Measurements from ENCODE around the gene HSD17B13. TPM values are rescaled to one million over a fixed set of nuclear protein-coding genes. Genes with fewer than 3 reads are reported as not detected.

Gene HSD17B13
- total RNA-seq, 2 donors from 2014 or later: 0.66 to 19.7 TPM

DNA sequence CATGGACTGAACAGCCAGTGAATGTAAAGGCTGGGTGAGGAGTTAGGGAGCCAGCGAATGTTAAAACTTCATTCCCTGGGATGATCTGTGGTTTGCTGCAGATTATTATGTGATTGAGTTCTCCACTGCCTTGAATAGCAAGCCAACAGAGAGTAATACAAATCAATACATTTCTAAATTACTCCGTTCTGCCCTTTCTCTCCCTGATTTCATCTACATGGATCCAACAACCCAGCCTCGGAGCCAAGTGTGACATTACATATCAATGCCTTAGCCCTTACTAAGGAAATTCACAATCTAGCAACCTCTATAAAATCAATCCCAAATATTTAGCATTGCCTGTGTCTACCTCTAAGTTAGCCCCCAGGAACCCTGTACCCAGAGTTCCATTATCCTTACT, 11.0 kb downstream of the HSD17B13 start:
- H3K4me1 ChIP-seq: peaks cover 34% of the 10 kb centered on the region
- H3K36me3 ChIP-seq (replicated peaks in 1 of 2; ENCODE audit: insufficient read depth in 1 of 2, low read depth in 2 of 2): no peaks in the 10 kb centered on the region
- no peak for ATAC-seq
- no peak for DNase-seq
- no peak overlapping the region for H3K27ac ChIP-seq
- WGBS, 2 donors: 92 to 94% methylated on average over 3 of the region's 3 CpGs
- TF ChIP-seq, protein P1, sequence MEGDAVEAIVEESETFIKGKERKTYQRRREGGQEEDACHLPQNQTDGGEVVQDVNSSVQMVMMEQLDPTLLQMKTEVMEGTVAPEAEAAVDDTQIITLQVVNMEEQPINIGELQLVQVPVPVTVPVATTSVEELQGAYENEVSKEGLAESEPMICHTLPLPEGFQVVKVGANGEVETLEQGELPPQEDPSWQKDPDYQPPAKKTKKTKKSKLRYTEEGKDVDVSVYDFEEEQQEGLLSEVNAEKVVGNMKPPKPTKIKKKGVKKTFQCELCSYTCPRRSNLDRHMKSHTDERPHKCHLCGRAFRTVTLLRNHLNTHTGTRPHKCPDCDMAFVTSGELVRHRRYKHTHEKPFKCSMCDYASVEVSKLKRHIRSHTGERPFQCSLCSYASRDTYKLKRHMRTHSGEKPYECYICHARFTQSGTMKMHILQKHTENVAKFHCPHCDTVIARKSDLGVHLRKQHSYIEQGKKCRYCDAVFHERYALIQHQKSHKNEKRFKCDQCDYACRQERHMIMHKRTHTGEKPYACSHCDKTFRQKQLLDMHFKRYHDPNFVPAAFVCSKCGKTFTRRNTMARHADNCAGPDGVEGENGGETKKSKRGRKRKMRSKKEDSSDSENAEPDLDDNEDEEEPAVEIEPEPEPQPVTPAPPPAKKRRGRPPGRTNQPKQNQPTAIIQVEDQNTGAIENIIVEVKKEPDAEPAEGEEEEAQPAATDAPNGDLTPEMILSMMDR (IDR thresholded peaks at IDR 0.05): no peak
- no peak for TF ChIP-seq POLR2A (IDR thresholded peaks at IDR 0.05)
- H3K9me3 ChIP-seq: no peaks in the 10 kb centered on the region
- H3K4me3 ChIP-seq: no peak overlapping the region
- H3K27me3 ChIP-seq: no peaks in the 10 kb centered on the region
- intact Hi-C loops (cut with DNase I): no loop called here

DNA sequence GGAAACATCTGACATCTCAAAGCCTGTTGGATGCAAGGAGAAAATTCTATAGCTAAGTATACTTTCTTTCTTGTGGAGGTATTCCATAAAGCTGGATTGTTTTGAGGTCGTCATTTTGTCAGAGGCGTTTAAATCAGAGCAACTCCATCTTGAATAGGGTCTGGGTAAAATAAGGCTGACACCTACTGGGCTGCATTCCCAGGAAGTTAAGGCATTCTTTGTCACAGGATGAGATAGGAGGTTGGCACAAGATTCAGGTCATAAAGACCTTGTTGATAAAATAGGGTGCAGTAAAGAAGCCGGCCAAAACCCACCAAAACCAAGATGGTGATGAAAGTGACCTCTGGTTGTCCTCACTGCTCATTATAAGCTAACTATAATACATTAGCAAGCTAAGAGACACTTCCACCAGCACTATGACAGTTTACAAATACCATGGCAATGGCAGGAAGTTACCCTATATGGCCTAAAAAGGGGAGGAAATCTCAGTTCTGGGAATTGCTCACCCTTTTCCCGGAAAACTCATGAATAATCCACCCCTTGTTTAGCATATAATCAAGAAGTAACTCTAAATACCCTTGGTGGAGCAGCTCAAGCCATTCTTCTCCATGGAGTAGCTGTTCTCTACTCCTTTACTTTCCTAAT, 11.9 kb downstream of the HSD17B13 start:
- Histone ChIP-seq H3K4me1 (peaks cover 34% of the 10 kb centered on the region), H3K9me3 (no peaks in the 10 kb centered on the region), H3K27me3 (no peaks in the 10 kb centered on the region), H3K4me3 (no peak overlapping the region), H3K27ac (no peak overlapping the region), H3K36me3 (replicated peaks in 1 of 2; ENCODE audit: insufficient read depth in 1 of 2, low read depth in 2 of 2) (no peaks in the 10 kb centered on the region)
- no peak for DNase-seq
- intact Hi-C loops (cut with DNase I): no loop called here
- no peak for TF ChIP-seq POLR2A (IDR thresholded peaks at IDR 0.05)
- TF ChIP-seq, protein P1 (IDR thresholded peaks at IDR 0.05): no peak
- no peak for ATAC-seq
- 46 to 55% methylated on average over 4 of the region's 4 CpGs for WGBS, 2 donors

DNA sequence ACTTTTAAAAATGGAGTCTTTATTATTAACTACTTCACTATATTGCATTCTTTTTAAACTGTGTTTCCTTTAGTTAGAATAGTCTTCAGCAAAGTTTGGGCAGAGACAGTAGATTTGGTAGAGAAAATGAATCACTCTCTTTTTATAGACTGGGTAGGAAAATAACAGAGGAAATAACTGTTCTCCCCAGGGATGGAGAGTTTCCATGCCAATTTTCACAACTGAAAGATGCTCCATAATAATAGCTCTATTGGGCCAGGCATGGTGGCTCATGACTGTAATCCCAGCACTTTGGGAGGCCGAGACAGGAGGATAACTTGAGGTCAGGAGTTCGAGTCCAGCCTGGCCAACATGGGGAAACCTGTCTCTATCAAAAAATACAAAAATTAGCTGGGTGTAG, 13.1 kb downstream of the HSD17B13 start:
- no peaks in the 10 kb centered on the region for H3K36me3 ChIP-seq (replicated peaks in 1 of 2; ENCODE audit: insufficient read depth in 1 of 2, low read depth in 2 of 2)
- 90 to 95% methylated on average over 2 of the region's 2 CpGs for WGBS, 2 donors
- no peak overlapping the region for H3K4me3 ChIP-seq
- no peaks in the 10 kb centered on the region for H3K27me3 ChIP-seq
- TF ChIP-seq, protein P1 (IDR thresholded peaks at IDR 0.05): no peak
- no peak overlapping the region for H3K27ac ChIP-seq
- no peaks in the 10 kb centered on the region for H3K9me3 ChIP-seq
- no peak for ATAC-seq
- DNase-seq: no peak
- H3K4me1 ChIP-seq: peaks cover 28% of the 10 kb centered on the region
- intact Hi-C loops (cut with DNase I): no loop called here

DNA sequence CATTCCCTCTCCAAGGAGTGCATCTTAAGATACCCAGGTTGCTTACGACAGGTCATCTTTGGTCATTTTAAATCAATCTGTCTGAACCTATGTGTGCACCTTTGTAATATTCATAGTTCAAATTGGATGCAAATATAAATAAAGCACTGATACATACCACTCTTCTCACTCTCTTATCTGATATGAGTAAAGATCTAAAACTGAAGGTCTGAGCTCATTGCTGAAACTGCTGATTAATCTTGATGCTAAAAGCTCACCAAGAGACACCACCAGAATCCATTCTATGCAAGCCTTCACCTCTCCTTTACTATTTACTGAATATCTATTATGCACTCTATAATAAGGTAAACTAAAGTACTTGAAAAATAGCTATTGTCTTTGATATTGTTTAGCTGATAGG, 16.6 kb downstream of the HSD17B13 start:
- Histone ChIP-seq H3K36me3 (replicated peaks in 1 of 2; ENCODE audit: insufficient read depth in 1 of 2, low read depth in 2 of 2) (no peaks in the 10 kb centered on the region), H3K27me3 (no peaks in the 10 kb centered on the region), H3K9me3 (no peaks in the 10 kb centered on the region), H3K4me1 (peaks cover 18% of the 10 kb centered on the region), H3K27ac (no peak overlapping the region), H3K4me3 (no peak overlapping the region)
- intact Hi-C loops (cut with DNase I): no loop called here
- DNase-seq (no peak), ATAC-seq (no peak)
- no peak for TF ChIP-seq POLR2A (IDR thresholded peaks at IDR 0.05)
- TF ChIP-seq, protein P1 (IDR thresholded peaks at IDR 0.05): no peak
- WGBS, 2 donors: 97 to 100% methylated on average over 1 of the region's 1 CpG

DNA sequence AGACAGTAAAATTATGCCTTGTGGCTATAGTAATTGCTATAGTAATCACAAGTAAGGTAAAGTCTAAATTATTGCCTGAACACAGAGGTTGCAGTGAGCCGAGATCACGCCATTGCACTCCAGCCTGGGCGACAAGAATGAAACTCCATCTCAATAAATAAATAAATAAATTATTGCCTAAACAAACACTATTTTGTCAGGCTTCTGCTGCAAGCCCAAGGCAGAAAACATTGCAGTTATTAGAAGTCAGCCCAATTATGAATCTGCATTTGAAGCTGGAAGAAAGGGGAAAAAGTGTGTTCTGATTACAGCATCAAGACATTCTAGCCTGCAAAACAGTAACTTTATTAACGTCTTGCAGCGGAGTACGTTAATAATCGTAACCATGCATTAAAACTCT, 17.1 kb downstream of the HSD17B13 start:
- no peaks in the 10 kb centered on the region for H3K36me3 ChIP-seq (replicated peaks in 1 of 2; ENCODE audit: insufficient read depth in 1 of 2, low read depth in 2 of 2)
- WGBS, 2 donors: 81 to 86% methylated on average over 7 of the region's 7 CpGs
- ATAC-seq (no peak), DNase-seq (no peak)
- no peak overlapping the region for H3K4me3 ChIP-seq
- no peak overlapping the region for H3K27ac ChIP-seq
- intact Hi-C loops (cut with DNase I): no loop called here
- peaks cover 13% of the 10 kb centered on the region for H3K4me1 ChIP-seq
- H3K27me3 ChIP-seq: no peaks in the 10 kb centered on the region
- H3K9me3 ChIP-seq: no peaks in the 10 kb centered on the region
- TF ChIP-seq, protein P1 (IDR thresholded peaks at IDR 0.05): no peak
- no peak for TF ChIP-seq POLR2A (IDR thresholded peaks at IDR 0.05)
